Nephron progenitor cell (in vitro differentiated cells): Measurements from ENCODE around the gene EML2.
"Not testable (repeated sequence)": the region's sequence is repeated elsewhere in the genome, so short reads cannot be mapped to it uniquely, and the experiment has no call there.

Experiments used
- DNase-seq: peaks from one replicate; pipeline ENCODE4 v3.0.0; 2021
- H3K27ac Mint-ChIP-seq: 2 replicates; pipeline ENCODE4 v1.8.0; 2021; ENCODE audit warnings: mild to moderate bottlenecking, moderate library complexity, mixed read lengths
- H3K27me3 Mint-ChIP-seq: 2 replicates; pipeline ENCODE4 v1.8.0; 2021; ENCODE audit warnings: mild to moderate bottlenecking, low read depth, mixed read lengths; ENCODE audit not compliant: poor library complexity
- H3K36me3 Mint-ChIP-seq: 2 replicates; pipeline ENCODE4 v1.8.0; 2021; ENCODE audit warnings: low read depth, mixed read lengths
- H3K4me1 Mint-ChIP-seq: 2 replicates; pipeline ENCODE4 v1.8.0; 2021; ENCODE audit warnings: mixed read lengths
- H3K4me3 Mint-ChIP-seq: 2 replicates; pipeline ENCODE4 v1.8.0; 2021; ENCODE audit warnings: mild to moderate bottlenecking, moderate library complexity, mixed read lengths
- H3K9me3 Mint-ChIP-seq: 2 replicates; pipeline ENCODE4 v1.8.0; 2021; ENCODE audit warnings: mild to moderate bottlenecking, moderate library complexity, mixed read lengths
- CTCF ChIP-seq: fragments of 200-600 bp; sonication (generic); IDR thresholded peaks from 2 replicates; pipeline ENCODE4 v1.5.0; 2021; ENCODE audit warnings: antibody characterized with exemption

The EML2 gene

GRCh38 chr19:45615795-45616703, 23.1 kb downstream of the EML2 start:
- Mint-ChIP-seq H3K27me3 (peaks cover 14% of the 10 kb centered on the region), H3K4me1 (peaks cover 34% of the 10 kb centered on the region), H3K27ac (peak overlapping the region; percentile 98), H3K4me3 (peak overlapping the region; percentile 86), H3K9me3 (no peaks in the 10 kb centered on the region), H3K36me3 (peaks cover 21% of the 10 kb centered on the region)
- peak; percentile 99 for DNase-seq
- no peak for TF ChIP-seq CTCF

- H3K27ac Mint-ChIP-seq, H3K9me3 Mint-ChIP-seq, DNase-seq: not testable (repeated sequence)
- H3K4me1 Mint-ChIP-seq = peaks cover 28% of the 10 kb centered on the region
- H3K27me3 Mint-ChIP-seq = peaks cover 15% of the 10 kb centered on the region
- peak overlapping the region; percentile 86 for H3K4me3 Mint-ChIP-seq
- peaks cover 22% of the 10 kb centered on the region for H3K36me3 Mint-ChIP-seq
Observed at GRCh38 chr19:45615056-45615455, 24.1 kb downstream of the EML2 start.

DNA sequence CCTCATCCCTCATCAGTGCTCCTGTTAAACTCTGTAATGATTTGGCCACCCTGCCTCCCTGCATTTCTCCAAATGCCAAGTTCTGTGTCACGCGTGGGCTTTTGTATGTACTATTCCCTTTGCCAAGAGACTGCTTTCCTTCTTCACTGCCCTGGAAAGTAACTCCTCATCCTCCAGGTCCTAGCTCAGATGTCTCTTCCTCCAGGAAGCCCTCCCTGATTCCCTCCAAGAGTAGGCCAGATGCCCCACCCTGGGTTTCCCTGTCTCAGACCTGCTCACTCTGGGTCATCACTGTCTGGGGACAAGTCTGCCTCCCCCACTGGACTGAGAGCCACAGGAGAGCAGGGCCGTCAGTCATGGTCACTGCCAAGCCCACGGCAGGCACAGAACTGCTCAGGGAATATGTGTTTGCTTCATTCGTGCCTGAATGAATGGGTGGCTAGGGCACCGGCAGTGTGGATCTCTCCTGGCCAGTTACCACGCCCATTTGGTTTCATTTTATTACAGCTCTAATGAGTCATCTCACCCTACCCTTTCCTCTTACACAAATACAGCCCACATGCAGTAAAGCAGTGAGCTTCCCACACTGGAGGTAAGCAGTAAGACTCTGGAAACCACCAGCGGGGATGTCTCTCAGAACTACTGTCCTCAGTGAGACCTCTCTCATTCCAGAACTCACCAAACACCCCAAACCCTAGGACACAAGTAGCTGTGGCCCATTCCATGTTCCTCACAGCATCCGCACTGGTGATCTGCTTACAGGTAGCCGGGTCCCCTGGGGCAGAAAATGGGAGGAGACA, 25.1 kb downstream of the EML2 start:
- DNase-seq = no peak
- H3K4me3 Mint-ChIP-seq = peak overlapping the region; percentile 76

DNA sequence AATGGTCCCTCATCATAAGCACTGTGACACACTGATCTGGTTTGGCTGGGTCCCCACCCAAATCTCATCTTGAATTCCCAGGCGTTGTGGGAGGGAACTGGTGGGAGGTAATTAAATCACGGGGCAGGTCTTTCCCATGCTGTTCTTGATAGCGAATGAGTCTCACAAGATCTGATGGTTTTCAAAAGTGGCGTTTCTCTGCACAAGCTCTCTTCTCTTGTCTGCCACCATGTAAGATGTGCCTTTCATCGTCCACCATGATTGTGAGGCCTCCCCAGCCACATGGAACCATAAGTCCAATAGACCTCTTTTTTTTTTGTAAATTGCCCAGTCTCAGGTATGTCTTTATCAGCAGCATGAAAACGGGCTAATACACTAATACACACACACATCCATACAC, 30.2 kb downstream of the EML2 start:
- no peak for DNase-seq
- peaks cover 13% of the 10 kb centered on the region for H3K4me1 Mint-ChIP-seq
- peaks cover 12% of the 10 kb centered on the region for H3K9me3 Mint-ChIP-seq
- H3K27me3 Mint-ChIP-seq = peaks cover 21% of the 10 kb centered on the region
- H3K4me3 Mint-ChIP-seq = no peak overlapping the region
- peaks cover 27% of the 10 kb centered on the region for H3K36me3 Mint-ChIP-seq
- H3K27ac Mint-ChIP-seq = no peak overlapping the region
- TF ChIP-seq CTCF = no peak

More for the DNA sequence above, 25.1 kb downstream of the EML2 start:
- Mint-ChIP-seq H3K9me3 (peaks cover 8% of the 10 kb centered on the region), H3K27ac (peak overlapping the region; percentile 74), H3K27me3 (peaks cover 15% of the 10 kb centered on the region), H3K36me3 (peaks cover 31% of the 10 kb centered on the region), H3K4me1 (peaks cover 28% of the 10 kb centered on the region)
- TF ChIP-seq CTCF = no peak

DNA sequence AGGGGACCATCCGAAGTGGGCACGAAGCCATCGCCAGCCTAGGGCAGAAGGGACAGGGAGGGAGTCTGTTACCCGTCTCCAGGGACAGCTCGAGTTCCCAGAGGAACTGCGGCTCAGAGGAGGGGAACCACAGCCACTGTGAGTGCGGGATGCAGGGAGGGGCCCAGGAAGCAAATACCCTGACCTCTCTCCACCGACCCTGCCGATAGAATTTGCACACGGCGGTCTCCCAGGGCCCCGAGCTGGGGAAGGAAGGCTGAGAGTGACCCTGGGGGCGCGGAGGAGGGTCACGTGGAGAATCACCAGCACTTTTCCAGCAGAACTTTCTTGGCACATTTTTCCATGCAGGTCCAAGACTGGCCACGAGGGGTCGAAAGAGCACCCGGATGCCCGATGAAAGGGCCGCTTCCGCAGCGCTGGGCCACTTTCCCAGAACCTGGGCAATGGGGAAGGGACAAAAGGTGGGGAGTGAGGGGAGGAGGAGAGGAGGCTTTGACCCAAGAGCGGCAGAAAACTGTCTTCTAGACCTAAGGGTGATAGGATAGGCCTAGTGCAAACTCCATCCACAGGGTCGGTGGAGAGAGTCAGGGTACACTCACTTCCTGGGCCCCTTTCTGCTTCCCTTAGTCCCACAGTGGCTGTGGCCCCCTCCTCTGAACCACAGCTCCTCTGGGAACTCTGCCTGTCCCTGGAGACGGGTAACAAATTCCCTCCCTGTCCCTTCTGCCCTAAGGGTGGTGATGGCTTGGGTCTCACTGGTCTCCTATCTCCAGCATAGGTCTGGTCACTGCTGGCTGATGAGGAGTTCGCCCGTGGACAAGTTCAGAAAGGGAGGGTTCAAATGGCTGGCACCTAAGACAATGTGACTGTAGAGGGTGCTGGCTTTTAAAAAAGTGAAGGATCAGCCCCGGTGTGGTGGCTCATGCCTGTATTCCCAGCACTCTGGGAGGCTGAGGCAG, 31.8 kb downstream of the EML2 start:
- Mint-ChIP-seq H3K4me1 (peaks cover 12% of the 10 kb centered on the region), H3K9me3 (peaks cover 18% of the 10 kb centered on the region), H3K36me3 (peaks cover 21% of the 10 kb centered on the region), H3K27ac (no peak overlapping the region), H3K4me3 (peak overlapping the region; percentile 52), H3K27me3 (peaks cover 37% of the 10 kb centered on the region)
- peak; percentile 89 for DNase-seq
- peak; percentile 85 for TF ChIP-seq CTCF
